ENCODE measurements around the gene IDH2. TPM values are rescaled to one million over a fixed set of nuclear protein-coding genes. Genes with fewer than 3 reads are reported as not detected.

IDH2 gene
- total RNA-seq, 1 donor from 2014 or later = 933 TPM

GRCh38 chr15:90079619-90080457, 22.4 kb downstream of the IDH2 start:
- no peak for TF ChIP-seq CTCF (IDR thresholded peaks at IDR 0.05; ENCODE audit: borderline replicate concordance)
- peaks cover 66% of the 10 kb centered on the region for H3K36me3 ChIP-seq
- DNase-seq = no peak
- H3K27ac ChIP-seq (replicated peaks) = no peak overlapping the region
- H3K4me3 ChIP-seq = no peak overlapping the region
- no peaks in the 10 kb centered on the region for H3K27me3 ChIP-seq (ENCODE audit: low read depth)
- H3K9me3 ChIP-seq (replicated peaks) = no peaks in the 10 kb centered on the region
- peaks cover 29% of the 10 kb centered on the region for H3K4me1 ChIP-seq
- intact Hi-C loops (cut with micrococcal nuclease) = loop anchor here (10.0 kb wide), 1 partner anchor 185 kb away; the partner anchor contains the start of gene AP3S2

GRCh38 chr15:90078965-90079364, 23.3 kb downstream of the IDH2 start:
- TF ChIP-seq CTCF (IDR thresholded peaks at IDR 0.05; ENCODE audit: borderline replicate concordance) = no peak
- Histone ChIP-seq H3K4me1 (peaks cover 23% of the 10 kb centered on the region), H3K36me3 (peaks cover 60% of the 10 kb centered on the region), H3K27me3 (ENCODE audit: low read depth) (no peaks in the 10 kb centered on the region), H3K4me3 (no peak overlapping the region), H3K9me3 (replicated peaks) (no peaks in the 10 kb centered on the region), H3K27ac (replicated peaks) (no peak overlapping the region)
- intact Hi-C loops (cut with micrococcal nuclease) = loop anchor here (10.0 kb wide), 1 partner anchor 184 kb away; the partner anchor contains the start of gene AP3S2
- no peak for DNase-seq

GRCh38 chr15:90076716-90077115, 25.6 kb downstream of the IDH2 start:
- Histone ChIP-seq H3K9me3 (replicated peaks) (no peaks in the 10 kb centered on the region), H3K27ac (replicated peaks) (peak overlapping the region; percentile 40), H3K36me3 (peaks cover 38% of the 10 kb centered on the region), H3K4me3 (no peak overlapping the region), H3K27me3 (ENCODE audit: low read depth) (no peaks in the 10 kb centered on the region), H3K4me1 (peaks cover 16% of the 10 kb centered on the region)
- no peak for DNase-seq
- TF ChIP-seq CTCF (IDR thresholded peaks at IDR 0.05; ENCODE audit: borderline replicate concordance) = no peak
- intact Hi-C loops (cut with micrococcal nuclease) = loop anchor here (10.0 kb wide), 1 partner anchor 182 kb away; the partner anchor contains the start of gene AP3S2

- TF ChIP-seq CTCF (IDR thresholded peaks at IDR 0.05; ENCODE audit: borderline replicate concordance) = no peak
- H3K36me3 ChIP-seq = peaks cover 29% of the 10 kb centered on the region
- intact Hi-C loops (cut with micrococcal nuclease) = loop anchor here (10.0 kb wide), 1 partner anchor 181 kb away; the partner anchor contains the start of gene AP3S2
- H3K4me3 ChIP-seq = no peak overlapping the region
- H3K27me3 ChIP-seq (ENCODE audit: low read depth) = no peaks in the 10 kb centered on the region
- no peaks in the 10 kb centered on the region for H3K9me3 ChIP-seq (replicated peaks)
- DNase-seq = no peak
- peak overlapping the region; percentile 40 for H3K27ac ChIP-seq (replicated peaks)
- H3K4me1 ChIP-seq = peaks cover 22% of the 10 kb centered on the region
These were observed 26.6 kb downstream of the IDH2 start for GRCh38 chr15:90075420-90076289.

GRCh38 chr15:90074916-90075315, 27.4 kb downstream of the IDH2 start:
- H3K36me3 ChIP-seq = peaks cover 23% of the 10 kb centered on the region
- intact Hi-C loops (cut with micrococcal nuclease) = loop anchor here (10.0 kb wide), 1 partner anchor 180 kb away; the partner anchor contains the start of gene AP3S2

More at GRCh38 chr15:90074916-90075315, 27.4 kb downstream of the IDH2 start:
- Histone ChIP-seq H3K27ac (replicated peaks) (peak overlapping the region; percentile 40), H3K4me3 (no peak overlapping the region), H3K4me1 (peaks cover 26% of the 10 kb centered on the region), H3K9me3 (replicated peaks) (no peaks in the 10 kb centered on the region), H3K27me3 (ENCODE audit: low read depth) (no peaks in the 10 kb centered on the region)
- no peak for TF ChIP-seq CTCF (IDR thresholded peaks at IDR 0.05; ENCODE audit: borderline replicate concordance)
- DNase-seq = no peak

All from left ventricle myocardium inferior (tissue), 1 donor.